ENCODE data around the gene TTYH1. TPM values are rescaled to one million over a fixed set of nuclear protein-coding genes. Genes with fewer than 3 reads are reported as not detected.
A peak's percentile ranks its signal among the peaks of the same experiment; 100 is the strongest.

The TTYH1 gene
- total RNA-seq, 1 donor from 2014 or later, result 10.4 TPM

DNA sequence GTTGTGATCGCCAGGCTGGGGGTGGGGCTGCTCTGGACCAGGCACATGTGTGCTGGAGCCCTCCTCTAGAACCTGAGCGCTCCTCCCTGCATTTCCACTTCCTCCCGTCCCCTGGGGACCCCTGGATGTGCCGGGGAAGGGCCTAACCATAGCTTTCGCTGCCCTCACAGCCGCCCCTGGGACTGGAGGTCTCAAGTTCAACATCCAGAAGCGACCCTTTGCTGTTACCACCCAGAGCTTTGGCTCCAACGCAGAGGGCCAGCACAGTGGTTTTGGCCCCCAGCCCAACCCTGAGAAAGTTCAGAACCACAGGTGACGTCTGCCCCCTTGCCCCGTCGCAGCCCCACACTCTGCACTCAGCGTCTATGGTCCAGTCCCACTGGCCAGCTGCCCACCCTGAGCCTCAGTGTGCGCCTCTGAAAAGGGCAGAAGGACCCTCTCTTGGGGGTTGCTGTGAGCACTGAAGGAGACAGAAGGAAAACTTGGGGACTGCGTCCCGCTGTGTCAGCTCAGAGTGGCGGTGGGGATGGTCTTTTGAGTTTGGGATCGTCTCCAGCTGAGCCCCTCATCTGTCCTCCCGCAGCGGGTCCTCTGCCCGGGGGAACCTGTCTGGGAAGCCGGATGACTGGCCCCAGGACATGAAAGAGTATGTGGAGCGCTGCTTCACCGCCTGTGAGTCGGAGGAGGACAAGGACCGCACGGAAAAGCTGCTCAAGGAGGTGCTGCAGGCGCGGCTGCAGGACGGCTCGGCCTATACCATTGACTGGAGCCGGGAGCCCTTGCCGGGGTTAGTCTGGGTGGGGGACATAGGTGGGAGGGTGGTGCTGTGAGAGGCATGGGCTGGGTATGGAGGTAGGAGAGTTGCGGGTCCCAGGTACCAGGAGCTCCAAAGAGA is 39.8 kb downstream of the TTYH1 start:
- Mint-ChIP-seq H3K4me3 (ENCODE audit: unreplicated experiment) (no peak overlapping the region), H3K36me3 (ENCODE audit: low read depth, unreplicated experiment) (peaks cover 62% of the 10 kb centered on the region)
- no peak for DNase-seq (ENCODE audit: low spot score)

DNA sequence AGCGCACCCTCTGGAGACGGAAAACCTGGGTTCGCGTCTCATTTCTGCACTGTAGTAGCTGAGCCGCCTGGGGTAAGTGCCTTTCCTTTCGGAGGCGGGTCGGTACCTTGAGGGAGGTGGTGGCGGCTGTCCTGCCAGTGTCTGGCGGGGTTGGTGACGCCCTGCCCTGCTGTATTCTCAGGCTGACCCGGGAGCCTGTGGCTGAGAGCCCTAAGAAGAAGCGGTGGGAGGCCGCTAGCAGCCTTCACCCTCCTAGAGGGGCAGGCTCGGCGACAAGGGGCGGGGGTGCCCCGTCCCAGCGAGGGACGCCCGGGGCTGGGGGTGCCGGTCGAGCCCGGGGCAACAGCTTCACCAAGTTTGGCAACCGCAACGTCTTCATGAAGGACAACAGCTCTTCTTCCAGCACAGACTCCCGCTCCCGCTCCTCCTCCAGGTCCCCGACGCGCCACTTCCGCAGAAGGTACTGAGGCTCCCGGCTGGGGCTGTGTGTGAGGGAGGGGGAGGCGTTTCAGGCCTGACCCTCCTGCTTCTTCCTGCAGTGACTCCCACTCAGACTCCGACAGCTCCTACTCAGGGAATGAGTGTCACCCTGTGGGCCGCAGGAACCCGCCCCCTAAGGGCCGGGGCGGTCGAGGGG is 40.6 kb downstream of the TTYH1 start:
- Mint-ChIP-seq H3K36me3 (ENCODE audit: low read depth, unreplicated experiment) (peaks cover 55% of the 10 kb centered on the region), H3K27me3 (ENCODE audit: unreplicated experiment) (peaks cover 27% of the 10 kb centered on the region), H3K4me1 (ENCODE audit: unreplicated experiment) (peaks cover 12% of the 10 kb centered on the region), H3K27ac (ENCODE audit: unreplicated experiment) (no peak overlapping the region), H3K4me3 (ENCODE audit: unreplicated experiment) (no peak overlapping the region), H3K9me3 (ENCODE audit: unreplicated experiment) (no peaks in the 10 kb centered on the region)
- TF ChIP-seq, protein P1, sequence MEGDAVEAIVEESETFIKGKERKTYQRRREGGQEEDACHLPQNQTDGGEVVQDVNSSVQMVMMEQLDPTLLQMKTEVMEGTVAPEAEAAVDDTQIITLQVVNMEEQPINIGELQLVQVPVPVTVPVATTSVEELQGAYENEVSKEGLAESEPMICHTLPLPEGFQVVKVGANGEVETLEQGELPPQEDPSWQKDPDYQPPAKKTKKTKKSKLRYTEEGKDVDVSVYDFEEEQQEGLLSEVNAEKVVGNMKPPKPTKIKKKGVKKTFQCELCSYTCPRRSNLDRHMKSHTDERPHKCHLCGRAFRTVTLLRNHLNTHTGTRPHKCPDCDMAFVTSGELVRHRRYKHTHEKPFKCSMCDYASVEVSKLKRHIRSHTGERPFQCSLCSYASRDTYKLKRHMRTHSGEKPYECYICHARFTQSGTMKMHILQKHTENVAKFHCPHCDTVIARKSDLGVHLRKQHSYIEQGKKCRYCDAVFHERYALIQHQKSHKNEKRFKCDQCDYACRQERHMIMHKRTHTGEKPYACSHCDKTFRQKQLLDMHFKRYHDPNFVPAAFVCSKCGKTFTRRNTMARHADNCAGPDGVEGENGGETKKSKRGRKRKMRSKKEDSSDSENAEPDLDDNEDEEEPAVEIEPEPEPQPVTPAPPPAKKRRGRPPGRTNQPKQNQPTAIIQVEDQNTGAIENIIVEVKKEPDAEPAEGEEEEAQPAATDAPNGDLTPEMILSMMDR (IDR thresholded peaks at IDR 0.05; ENCODE audit: unreplicated experiment), result no peak
- DNase-seq (ENCODE audit: low spot score), result no peak

More for the DNA sequence above, 39.8 kb downstream of the TTYH1 start:
- TF ChIP-seq, protein P1 (IDR thresholded peaks at IDR 0.05; ENCODE audit: unreplicated experiment), result no peak
- Mint-ChIP-seq H3K27ac (ENCODE audit: unreplicated experiment) (no peak overlapping the region), H3K4me1 (ENCODE audit: unreplicated experiment) (peaks cover 19% of the 10 kb centered on the region), H3K9me3 (ENCODE audit: unreplicated experiment) (no peaks in the 10 kb centered on the region), H3K27me3 (ENCODE audit: unreplicated experiment) (peaks cover 35% of the 10 kb centered on the region)

DNA sequence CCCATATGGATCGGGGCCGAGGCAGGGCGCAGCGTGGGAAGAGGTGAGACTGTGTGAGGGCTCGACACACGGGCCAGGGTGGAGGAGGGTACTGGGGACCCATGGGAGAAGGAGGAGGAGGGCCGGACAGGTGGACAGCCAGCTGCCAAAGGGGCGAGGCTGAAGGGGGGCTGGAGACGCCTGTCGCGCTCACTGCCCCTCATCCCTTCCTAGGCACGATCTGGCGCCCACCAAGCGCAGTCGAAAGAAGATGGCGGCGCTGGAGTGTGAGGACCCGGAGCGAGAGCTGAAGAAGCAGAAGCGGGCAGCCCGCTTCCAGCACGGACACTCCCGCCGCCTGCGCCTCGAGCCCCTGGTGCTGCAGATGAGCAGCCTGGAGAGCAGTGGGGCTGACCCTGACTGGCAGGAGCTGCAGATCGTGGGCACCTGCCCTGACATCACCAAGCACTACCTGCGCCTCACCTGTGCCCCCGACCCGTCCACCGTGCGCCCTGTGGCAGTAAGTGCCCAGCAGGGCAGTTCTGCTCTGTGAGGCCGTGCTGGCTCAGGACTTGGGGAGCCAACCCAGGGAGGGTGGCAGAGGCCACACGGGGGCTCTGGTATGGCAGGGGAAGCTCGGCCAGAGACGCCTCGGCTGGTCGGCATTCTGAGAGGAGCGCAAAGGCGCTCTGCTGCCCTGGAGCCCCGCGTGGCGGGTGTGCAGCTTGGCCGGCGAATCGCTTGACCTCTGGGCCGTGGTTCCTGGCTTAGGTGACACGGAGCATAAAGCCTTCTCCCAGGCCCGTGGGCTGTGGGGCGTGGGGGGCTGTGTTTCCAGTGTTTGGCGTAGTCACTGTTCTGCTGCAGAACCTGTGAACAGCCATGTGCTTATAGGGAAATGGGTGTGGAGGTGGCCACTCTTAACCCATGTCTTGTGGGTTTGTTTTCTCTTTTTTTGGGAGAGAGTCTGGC is 41.4 kb downstream of the TTYH1 start:
- no peaks in the 10 kb centered on the region for H3K9me3 Mint-ChIP-seq (ENCODE audit: unreplicated experiment)
- DNase-seq (ENCODE audit: low spot score), result no peak
- H3K4me1 Mint-ChIP-seq (ENCODE audit: unreplicated experiment), result peaks cover 17% of the 10 kb centered on the region
- no peak overlapping the region for H3K4me3 Mint-ChIP-seq (ENCODE audit: unreplicated experiment)
- H3K36me3 Mint-ChIP-seq (ENCODE audit: low read depth, unreplicated experiment), result peaks cover 51% of the 10 kb centered on the region
- H3K27me3 Mint-ChIP-seq (ENCODE audit: unreplicated experiment), result peaks cover 25% of the 10 kb centered on the region
- TF ChIP-seq, protein P1 (IDR thresholded peaks at IDR 0.05; ENCODE audit: unreplicated experiment), result no peak
- H3K27ac Mint-ChIP-seq (ENCODE audit: unreplicated experiment), result no peak overlapping the region

GRCh38 chr19:54457773-54458647 is 42.7 kb downstream of the TTYH1 start:
- DNase-seq (ENCODE audit: low spot score), result no peak
- H3K36me3 Mint-ChIP-seq (ENCODE audit: low read depth, unreplicated experiment), result peaks cover 44% of the 10 kb centered on the region
- peaks cover 21% of the 10 kb centered on the region for H3K4me1 Mint-ChIP-seq (ENCODE audit: unreplicated experiment)
- TF ChIP-seq, protein P1 (IDR thresholded peaks at IDR 0.05; ENCODE audit: unreplicated experiment), result no peak
- H3K27me3 Mint-ChIP-seq (ENCODE audit: unreplicated experiment), result peaks cover 28% of the 10 kb centered on the region
- H3K9me3 Mint-ChIP-seq (ENCODE audit: unreplicated experiment), result no peaks in the 10 kb centered on the region
- H3K27ac Mint-ChIP-seq (ENCODE audit: unreplicated experiment), result no peak overlapping the region
- peak overlapping the region; percentile 68 for H3K4me3 Mint-ChIP-seq (ENCODE audit: unreplicated experiment)

Measured in endothelial cell (in vitro differentiated cells).